ENCODE data around the gene WDR1. TPM values are rescaled to one million over a fixed set of nuclear protein-coding genes. Genes with fewer than 3 reads are reported as not detected.

The WDR1 gene
- total RNA-seq, 1 experiment from 2014 or later, result 199 TPM

GRCh38 chr4:10122236-10122932 lies 5.8 kb upstream of the WDR1 start:
- peaks cover 12% of the 10 kb centered on the region for H3K27me3 Mint-ChIP-seq (ENCODE audit: unreplicated experiment)

GRCh38 chr4:10121568-10122208 lies 5.1 kb upstream of the WDR1 start:
- H3K36me3 Mint-ChIP-seq (ENCODE audit: insufficient read depth, unreplicated experiment), result peaks cover 11% of the 10 kb centered on the region
- no peak overlapping the region for H3K4me3 Mint-ChIP-seq (ENCODE audit: low read depth, unreplicated experiment)
- BruUV-seq (replicated peaks), result no TSS peak
- H3K9me3 Mint-ChIP-seq (ENCODE audit: low read depth, unreplicated experiment), result peaks cover 3% of the 10 kb centered on the region
- TF ChIP-seq CTCF (IDR thresholded peaks at IDR 0.05; ENCODE audit: unreplicated experiment), result no peak
- CTCF ChIA-PET, result no interaction called here
- peaks cover 12% of the 10 kb centered on the region for H3K27me3 Mint-ChIP-seq (ENCODE audit: unreplicated experiment)
- intact Hi-C loops (cut with micrococcal nuclease; ENCODE audit: unreplicated experiment), result no loop called here
- H3K4me1 Mint-ChIP-seq (ENCODE audit: low read depth, unreplicated experiment), result peaks cover 19% of the 10 kb centered on the region
- no peak for DNase-seq
- H3K27ac Mint-ChIP-seq (ENCODE audit: unreplicated experiment), result no peak overlapping the region

More at GRCh38 chr4:10122236-10122932, 5.8 kb upstream of the WDR1 start:
- no peak for TF ChIP-seq CTCF (IDR thresholded peaks at IDR 0.05; ENCODE audit: unreplicated experiment)
- Mint-ChIP-seq H3K4me3 (ENCODE audit: low read depth, unreplicated experiment) (no peak overlapping the region), H3K27ac (ENCODE audit: unreplicated experiment) (no peak overlapping the region), H3K9me3 (ENCODE audit: low read depth, unreplicated experiment) (peaks cover 3% of the 10 kb centered on the region), H3K36me3 (ENCODE audit: insufficient read depth, unreplicated experiment) (peaks cover 5% of the 10 kb centered on the region), H3K4me1 (ENCODE audit: low read depth, unreplicated experiment) (peaks cover 16% of the 10 kb centered on the region)
- intact Hi-C loops (cut with micrococcal nuclease; ENCODE audit: unreplicated experiment), result no loop called here
- BruUV-seq (replicated peaks), result no TSS peak
- CTCF ChIA-PET, result no interaction called here
- DNase-seq, result no peak

GRCh38 chr4:10120943-10121567 lies 4.5 kb upstream of the WDR1 start:
- DNase-seq, result no peak
- H3K27ac Mint-ChIP-seq (ENCODE audit: unreplicated experiment), result no peak overlapping the region
- H3K4me3 Mint-ChIP-seq (ENCODE audit: low read depth, unreplicated experiment), result no peak overlapping the region
- TF ChIP-seq CTCF (IDR thresholded peaks at IDR 0.05; ENCODE audit: unreplicated experiment), result no peak
- BruUV-seq (replicated peaks), result no TSS peak
- H3K27me3 Mint-ChIP-seq (ENCODE audit: unreplicated experiment), result peaks cover 9% of the 10 kb centered on the region
- peaks cover 3% of the 10 kb centered on the region for H3K9me3 Mint-ChIP-seq (ENCODE audit: low read depth, unreplicated experiment)
- CTCF ChIA-PET, result no interaction called here
- intact Hi-C loops (cut with micrococcal nuclease; ENCODE audit: unreplicated experiment), result no loop called here
- peaks cover 16% of the 10 kb centered on the region for H3K36me3 Mint-ChIP-seq (ENCODE audit: insufficient read depth, unreplicated experiment)
- H3K4me1 Mint-ChIP-seq (ENCODE audit: low read depth, unreplicated experiment), result peaks cover 19% of the 10 kb centered on the region

GRCh38 chr4:10119773-10120172 lies 3.2 kb upstream of the WDR1 start:
- CTCF ChIA-PET, result interaction anchor here (1.1 kb wide), 1 partner anchor 38 kb away, joined by 7 read pairs; no protein-coding TSS in a partner anchor
- Mint-ChIP-seq H3K36me3 (ENCODE audit: insufficient read depth, unreplicated experiment) (peaks cover 29% of the 10 kb centered on the region), H3K27me3 (ENCODE audit: unreplicated experiment) (no peaks in the 10 kb centered on the region), H3K9me3 (ENCODE audit: low read depth, unreplicated experiment) (no peaks in the 10 kb centered on the region), H3K4me1 (ENCODE audit: low read depth, unreplicated experiment) (peaks cover 19% of the 10 kb centered on the region), H3K4me3 (ENCODE audit: low read depth, unreplicated experiment) (no peak overlapping the region), H3K27ac (ENCODE audit: unreplicated experiment) (no peak overlapping the region)
- intact Hi-C loops (cut with micrococcal nuclease; ENCODE audit: unreplicated experiment), result no loop called here
- no TSS peak for BruUV-seq (replicated peaks)
- no peak for TF ChIP-seq CTCF (IDR thresholded peaks at IDR 0.05; ENCODE audit: unreplicated experiment)
- DNase-seq, result no peak

Measured in Calu3 (cell line).